Panc1 (cell line): ENCODE measurements around the gene CXCR5. TPM values are rescaled to one million over a fixed set of nuclear protein-coding genes. Genes with fewer than 3 reads are reported as not detected.

Experiments
- ATAC-seq: fragments of 200-7000 bp; cut with Tn5 transposase; 2 replicates; pipeline ENCODE4 v1.9.1; 2020; ENCODE audit warnings: mild to moderate bottlenecking, moderate library complexity
- BruUV-seq: library from RNA; stranded (reverse); fragments of 400-500 nt; replicated peaks from 2 replicates; lab custom pipeline; 2021; lab: Mats Ljungman, UMichigan
- CTCF ChIA-PET: fragments of 300-600 bp; sonication (Branson Sonifier 250); formaldehyde crosslinking; loops from one replicate; lab custom pipeline; 2022; ENCODE audit warnings: antibody characterized with exemption; lab: Charles Lee
- POLR2A ChIA-PET: fragments of 300-600 bp; sonication (Branson Sonifier 250); formaldehyde crosslinking; loops from one replicate; lab custom pipeline; 2022; ENCODE audit warnings: antibody characterized with exemption; lab: Charles Lee
- DNase-seq: peaks from one replicate; pipeline ENCODE4 v3.0.0-alpha.2; 2010; ENCODE audit warnings: low read depth, low spot score
- H3K27ac ChIP-seq: 2 replicates; pipeline ENCODE4 v1.5.1; 2011; ENCODE audit warnings: mild to moderate bottlenecking, low read length, inconsistent platforms
- H3K27me3 ChIP-seq: fragments of 200-500 bp; sonication (Bioruptor generic); 2 replicates; pipeline ENCODE4 v1.6.0; 2014; ENCODE audit warnings: low read length, inconsistent platforms; ENCODE audit not compliant: control insufficient read depth, insufficient read depth
- H3K36me3 ChIP-seq: fragments of 200-500 bp; sonication (Bioruptor generic); 2 replicates; pipeline ENCODE4 v1.5.1; 2014; ENCODE audit warnings: inconsistent platforms, mild to moderate bottlenecking, low read length, moderate library complexity; ENCODE audit not compliant: control insufficient read depth, insufficient read depth
- H3K4me1 ChIP-seq: 2 replicates; pipeline ENCODE4 v1.5.1; 2011; ENCODE audit warnings: inconsistent platforms, mild to moderate bottlenecking, low read length, moderate library complexity; ENCODE audit not compliant: control insufficient read depth, insufficient read depth
- H3K4me3 ChIP-seq, 2 experiments: 2 replicates each; pipeline ENCODE4 v1.5.1; 2011 to 2012; ENCODE audit warnings: low read depth in 2 of 2, low read length in 2 of 2, mild to moderate bottlenecking in 2 of 2, inconsistent platforms in 1 of 2, moderate library complexity in 1 of 2
- H3K9me3 ChIP-seq: fragments of 200-500 bp; sonication (Bioruptor generic); 2 replicates; pipeline ENCODE4 v1.5.1; 2014; ENCODE audit warnings: low read depth, mild to moderate bottlenecking, inconsistent platforms, low read length, moderate library complexity; ENCODE audit not compliant: control insufficient read depth, insufficient read depth
- CTCF ChIP-seq: fragments of 450-650 bp; IDR thresholded peaks from 2 replicates; pipeline ENCODE4 v1.5.1; 2017; ENCODE audit warnings: mild to moderate bottlenecking
- POLR2AphosphoS5 ChIP-seq: IDR thresholded peaks from 2 replicates; pipeline ENCODE4 v1.6.1; 2012; ENCODE audit warnings: mild to moderate bottlenecking, low read depth, low read length, moderate library complexity
- REST ChIP-seq, 2 experiments: IDR thresholded peaks; 2 replicates each; pipeline ENCODE4 v1.6.1; 2011 to 2012; ENCODE audit warnings: low read depth in 2 of 2, control low read depth in 1 of 2, low read length in 1 of 2, mild to moderate bottlenecking in 1 of 2, moderate library complexity in 1 of 2; ENCODE audit not compliant: insufficient read depth in 1 of 2
- SIN3A ChIP-seq: IDR thresholded peaks from 2 replicates; pipeline ENCODE4 v1.6.1; 2012; ENCODE audit warnings: low read depth, mild to moderate bottlenecking, low read length, moderate library complexity, borderline replicate concordance; ENCODE audit not compliant: insufficient read depth
- TCF7L2 ChIP-seq: IDR thresholded peaks from 2 replicates; pipeline ENCODE4 v1.6.1; 2011; ENCODE audit warnings: mild to moderate bottlenecking, low read depth, low read length, inconsistent platforms
- in situ Hi-C: cut with HindIII; loops from 2 replicates; pipeline ENCODE4 v1.10.0; 2016; ENCODE audit warnings: low sequenced_read_pairs, low pct_unique_long_range_greater_than_20kb
- intact Hi-C: fragments of 100-400 bp; cut with micrococcal nuclease; formaldehyde crosslinking; loops from one replicate; pipeline ENCODE4 v1.10.0; 2022; ENCODE audit not compliant: unreplicated experiment
- total RNA-seq: library from RNA; stranded (reverse); gene quantifications from one replicate; pipeline ENCODE4 v1.2.1, GENCODE V29; 2021; ENCODE audit not compliant: unreplicated experiment

The CXCR5 gene
- total RNA-seq, 1 experiment from 2014 or later: not detected

GRCh38 chr11:118939404-118939915, 55.8 kb downstream of the CXCR5 start:
- H3K27ac ChIP-seq: no peak overlapping the region
- peaks cover 3% of the 10 kb centered on the region; the same call in 1 of the 2 replicates for H3K4me1 ChIP-seq
- H3K36me3 ChIP-seq: no peaks in the 10 kb centered on the region
- in situ Hi-C loops: no loop called here
- BruUV-seq: no TSS peak
- CTCF ChIA-PET: interaction anchor here (0.6 kb wide), 2 partner anchors 266 to 311 kb away, joined by 5 to 8 read pairs; partner anchors contain the start of gene CBL
- no peaks in the 10 kb centered on the region for H3K27me3 ChIP-seq
- no peak for ATAC-seq
- H3K9me3 ChIP-seq: no peaks in the 10 kb centered on the region
- intact Hi-C loops: no loop called here
- DNase-seq: no peak
- TF ChIP-seq TCF7L2 (no peak), SIN3A (no peak), REST (IDR thresholded peaks at IDR 0.05; ENCODE audit: insufficient read depth in 1 of 2, low read depth in 2 of 2, low read length in 1 of 2) (no peak), CTCF (no peak), POLR2AphosphoS5 (no peak)
- POLR2A ChIA-PET: interaction anchor here (0.6 kb wide), 1 partner anchor 45 kb away, joined by 7 read pairs; no protein-coding TSS in a partner anchor
- no peak overlapping the region for H3K4me3 ChIP-seq

GRCh38 chr11:118939953-118940598, 56.4 kb downstream of the CXCR5 start:
- ATAC-seq: peak; percentile 59
- Histone ChIP-seq H3K9me3 (no peaks in the 10 kb centered on the region), H3K4me3 (no peak overlapping the region), H3K27ac (no peak overlapping the region), H3K27me3 (no peaks in the 10 kb centered on the region), H3K36me3 (no peaks in the 10 kb centered on the region), H3K4me1 (peaks cover 3% of the 10 kb centered on the region; the same call in 1 of the 2 replicates)
- ChIA-PET POLR2A (interaction anchor here (0.6 kb wide), 1 partner anchor 45 kb away, joined by 7 read pairs; no protein-coding TSS in a partner anchor), CTCF (interaction anchor here (0.6 kb wide), 1 partner anchor 312 kb away, joined by 8 read pairs; no protein-coding TSS in a partner anchor)
- no peak for DNase-seq
- BruUV-seq: no TSS peak
- intact Hi-C loops: no loop called here
- no peak for TF ChIP-seq REST (IDR thresholded peaks at IDR 0.05; ENCODE audit: insufficient read depth in 1 of 2, low read depth in 2 of 2, low read length in 1 of 2)
- no peak for TF ChIP-seq POLR2AphosphoS5
- TF ChIP-seq CTCF: no peak
- TF ChIP-seq SIN3A: no peak
- TF ChIP-seq TCF7L2: no peak
- in situ Hi-C loops: no loop called here
